Measurements from ENCODE around the gene TMEM9. TPM values are rescaled to one million over a fixed set of nuclear protein-coding genes. Genes with fewer than 3 reads are reported as not detected.

The TMEM9 gene
- total RNA-seq (2021) (69.7 and 80.3 TPM in 2 replicates), Bru-seq, nascent RNA (percentile 59 among the genes with signal in this experiment), BruChase-seq, experiment 1, labeled RNA remaining after a 2-hour chase (percentile 58 among the genes with signal in this experiment), BruChase-seq, experiment 2, labeled RNA remaining after a 6-hour chase (percentile 61 among the genes with signal in this experiment)
- long read RNA-seq, transcript TMEM9-204 (6 exons, 1,529 nt), result major isoform, 209 of 247 reads
- long read RNA-seq, transcript TMEM9-201 (5 exons, 1,959 nt), result minor isoform, 10 of 247 reads
- long read RNA-seq, partial matches to known transcripts, result 2 of 247 reads
- long read RNA-seq, other reads (novel, unspliced or antisense), result 18 of 247 reads

DNA sequence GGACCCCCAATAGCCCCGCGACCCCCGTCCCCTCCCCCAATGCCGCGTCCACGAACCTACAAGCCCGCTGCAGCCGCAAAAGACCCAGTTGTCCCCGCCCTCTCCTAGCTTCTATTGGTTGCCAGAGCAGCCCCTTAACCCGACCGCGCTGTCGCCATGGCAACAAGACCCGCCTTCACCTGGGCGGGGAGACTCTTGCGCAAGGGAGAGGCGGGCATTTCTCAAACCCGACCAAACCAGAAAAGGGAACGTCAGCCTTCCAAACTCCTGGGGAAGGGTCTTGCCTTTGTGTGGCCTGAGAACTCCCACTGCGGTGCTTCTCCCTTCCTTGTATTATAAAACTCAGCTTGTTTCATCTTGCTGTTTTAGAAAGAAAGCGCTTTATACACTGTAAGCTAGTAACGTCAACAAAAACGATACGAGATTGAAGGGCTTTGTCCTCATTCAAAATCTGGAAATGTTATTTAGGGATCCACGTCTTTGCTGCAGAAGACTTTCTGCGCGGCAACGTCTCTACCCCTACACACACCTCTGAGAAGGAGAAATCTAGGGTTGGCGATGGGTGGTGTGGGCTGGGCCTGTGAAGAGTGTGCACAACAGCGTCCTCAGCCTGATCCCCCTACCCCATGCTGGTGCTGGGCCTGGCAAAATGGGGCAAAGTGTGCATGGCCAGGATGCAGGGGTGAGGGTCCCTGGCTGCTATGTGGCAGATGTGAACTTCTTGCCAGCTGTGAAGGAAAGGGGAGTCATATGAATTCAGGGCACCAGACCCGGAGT is at the start of gene TMEM9:
TSS of gene TMEM9 (minus strand) at position 86 of the 777 bp plus-strand sequence. CDS start 551 bp downstream, outside the sequence.
- POLR2A ChIA-PET (ENCODE audit: low non-redundant PET), result no interaction called here
- CTCF ChIA-PET, result interaction anchor here (0.6 kb wide), 1 partner anchor 139 kb away, joined by 4 read pairs; no protein-coding TSS in a partner anchor
- Histone ChIP-seq H3K4me1 (ENCODE audit: insufficient read depth, low read length, poor library complexity, severe bottlenecking) (peaks cover 10% of the 10 kb centered on the region), H3K27me3 (replicated peaks; ENCODE audit: insufficient read depth, low read depth, low read length, poor library complexity) (no peaks in the 10 kb centered on the region), H3K36me3 (ENCODE audit: insufficient read depth, low read length, poor library complexity, severe bottlenecking) (peaks cover 28% of the 10 kb centered on the region), H3K27ac (ENCODE audit: low read depth, low read length, poor library complexity, severe bottlenecking) (peak within 1 kb of the TSS; percentile 68), H3K4me3 (ENCODE audit: low read depth, low read length, poor library complexity, severe bottlenecking) (peak within 1 kb of the TSS; percentile 85), H3K9me3 (ENCODE audit: low read depth, low read length, poor library complexity, severe bottlenecking) (no peaks in the 10 kb centered on the region)
- no peak for TF ChIP-seq EZH2 (IDR thresholded peaks at IDR 0.05; ENCODE audit: borderline replicate concordance, low read depth, low read length, poor library complexity, severe bottlenecking)
- TF ChIP-seq CTCF (conservative IDR thresholded peaks at IDR 0.05; ENCODE audit: low read depth, low read length), result no peak
- peak; percentile 97 for DNase-seq (ENCODE audit: low spot score)
- BruUV-seq (replicated peaks), result no TSS peak
- intact Hi-C loops (cut with micrococcal nuclease; ENCODE audit: unreplicated experiment), result no loop called here

GRCh38 chr1:201198598-201198997 is 44.3 kb upstream of the TMEM9 start:
- no TSS peak for BruUV-seq (replicated peaks)
- POLR2A ChIA-PET (ENCODE audit: low non-redundant PET), result no interaction called here

GRCh38 chr1:201194046-201194445 is 39.8 kb upstream of the TMEM9 start:
- no peaks in the 10 kb centered on the region for H3K27me3 ChIP-seq (replicated peaks; ENCODE audit: insufficient read depth, low read depth, low read length, poor library complexity)
- ChIA-PET POLR2A (ENCODE audit: low non-redundant PET) (no interaction called here), CTCF (no interaction called here)
- no TSS peak for BruUV-seq (replicated peaks)
- no peaks in the 10 kb centered on the region for H3K9me3 ChIP-seq (ENCODE audit: low read depth, low read length, poor library complexity, severe bottlenecking)
- no peaks in the 10 kb centered on the region for H3K36me3 ChIP-seq (ENCODE audit: insufficient read depth, low read length, poor library complexity, severe bottlenecking)
- H3K4me1 ChIP-seq (ENCODE audit: insufficient read depth, low read length, poor library complexity, severe bottlenecking), result peaks cover 6% of the 10 kb centered on the region
- no peak for TF ChIP-seq CTCF (conservative IDR thresholded peaks at IDR 0.05; ENCODE audit: low read depth, low read length)
- TF ChIP-seq EZH2 (IDR thresholded peaks at IDR 0.05; ENCODE audit: borderline replicate concordance, low read depth, low read length, poor library complexity, severe bottlenecking), result no peak
- no peak overlapping the region for H3K4me3 ChIP-seq (ENCODE audit: low read depth, low read length, poor library complexity, severe bottlenecking)
- intact Hi-C loops (cut with micrococcal nuclease; ENCODE audit: unreplicated experiment), result no loop called here
- no peak for DNase-seq (ENCODE audit: low spot score)
- no peak overlapping the region for H3K27ac ChIP-seq (ENCODE audit: low read depth, low read length, poor library complexity, severe bottlenecking)

More at GRCh38 chr1:201198598-201198997, 44.3 kb upstream of the TMEM9 start:
- no peaks in the 10 kb centered on the region for H3K36me3 ChIP-seq (ENCODE audit: insufficient read depth, low read length, poor library complexity, severe bottlenecking)
- no peaks in the 10 kb centered on the region for H3K9me3 ChIP-seq (ENCODE audit: low read depth, low read length, poor library complexity, severe bottlenecking)
- H3K27ac ChIP-seq (ENCODE audit: low read depth, low read length, poor library complexity, severe bottlenecking), result no peak overlapping the region
- H3K4me1 ChIP-seq (ENCODE audit: insufficient read depth, low read length, poor library complexity, severe bottlenecking), result no peaks in the 10 kb centered on the region
- CTCF ChIA-PET, result no interaction called here
- DNase-seq (ENCODE audit: low spot score), result no peak
- intact Hi-C loops (cut with micrococcal nuclease; ENCODE audit: unreplicated experiment), result no loop called here
- TF ChIP-seq EZH2 (IDR thresholded peaks at IDR 0.05; ENCODE audit: borderline replicate concordance, low read depth, low read length, poor library complexity, severe bottlenecking), result no peak
- TF ChIP-seq CTCF (conservative IDR thresholded peaks at IDR 0.05; ENCODE audit: low read depth, low read length), result no peak
- no peaks in the 10 kb centered on the region for H3K27me3 ChIP-seq (replicated peaks; ENCODE audit: insufficient read depth, low read depth, low read length, poor library complexity)
- no peak overlapping the region for H3K4me3 ChIP-seq (ENCODE audit: low read depth, low read length, poor library complexity, severe bottlenecking)

All from A673 (cell line).